Neuronal stem cell (in vitro differentiated cells): Measurements from ENCODE around the gene GRM4.

ENCODE experiments used
- DNase-seq: peaks from one replicate; pipeline ENCODE4 v3.0.0-alpha.2; 2013; ENCODE audit warnings: low spot score
- H2AFZ ChIP-seq: one replicate; pipeline ENCODE4 v1.6.1; 2013; ENCODE audit warnings: mild to moderate bottlenecking, low read length, inconsistent platforms
- H2AK5ac ChIP-seq: 2 replicates; pipeline ENCODE4 v1.6.1; 2013; ENCODE audit warnings: low read depth, mild to moderate bottlenecking, inconsistent platforms, low read length, moderate library complexity, mixed read lengths
- H2BK120ac ChIP-seq: 2 replicates; pipeline ENCODE4 v1.6.1; 2013; ENCODE audit warnings: low read depth, mild to moderate bottlenecking, inconsistent platforms, low read length, moderate library complexity, mixed read lengths
- H2BK12ac ChIP-seq: one replicate; pipeline ENCODE4 v1.6.1; 2013; ENCODE audit warnings: low read length, inconsistent platforms
- H2BK15ac ChIP-seq: 2 replicates; pipeline ENCODE4 v1.6.1; 2013; ENCODE audit warnings: mild to moderate bottlenecking, low read length, inconsistent platforms, mixed read lengths
- H2BK5ac ChIP-seq: one replicate; pipeline ENCODE4 v1.6.1; 2013; ENCODE audit warnings: inconsistent platforms, mild to moderate bottlenecking, low read length, moderate library complexity
- H3K14ac ChIP-seq: one replicate; pipeline ENCODE4 v1.6.1; 2013; ENCODE audit warnings: low read length, inconsistent platforms
- H3K18ac ChIP-seq: 2 replicates; pipeline ENCODE4 v1.6.1; 2013; ENCODE audit warnings: low read length, inconsistent platforms
- H3K23ac ChIP-seq: 2 replicates; pipeline ENCODE4 v1.6.1; 2013; ENCODE audit warnings: low read depth, mild to moderate bottlenecking, mixed read lengths, low read length, inconsistent platforms; ENCODE audit not compliant: poor library complexity
- H3K27ac ChIP-seq: replicated peaks from 3 replicates; pipeline ENCODE4 v1.5.1; 2013; ENCODE audit warnings: low read length, inconsistent platforms
- H3K27me3 ChIP-seq, 3 experiments: 2 replicates each; pipeline ENCODE4 v1.6.1; 2013; ENCODE audit warnings: low read length in 3 of 3, mild to moderate bottlenecking in 2 of 3, inconsistent platforms in 1 of 3, low read depth in 1 of 3, mixed read lengths in 1 of 3, moderate library complexity in 1 of 3; ENCODE audit not compliant: control insufficient read depth in 3 of 3, insufficient read depth in 3 of 3
- H3K36me3 ChIP-seq, 2 donors: replicated peaks in 1 of 2; 2 replicates each; pipeline ENCODE4 v1.6.1; 2013; ENCODE audit warnings: low read length in 2 of 2; ENCODE audit not compliant: control insufficient read depth in 2 of 2, insufficient read depth in 2 of 2
- H3K4ac ChIP-seq: 2 replicates; pipeline ENCODE4 v1.6.1; 2013; ENCODE audit warnings: inconsistent platforms, mild to moderate bottlenecking, low read length, moderate library complexity
- H3K4me1 ChIP-seq, 2 donors: 1 replicate in 1 of 2; 2 replicates in 1 of 2; pipeline ENCODE4 v1.6.1; 2013; ENCODE audit warnings: low read length in 2 of 2, low read depth in 1 of 2; ENCODE audit not compliant: control insufficient read depth in 2 of 2, insufficient read depth in 1 of 2
- H3K4me2 ChIP-seq: one replicate; pipeline ENCODE4 v1.6.1; 2013; ENCODE audit warnings: mild to moderate bottlenecking, low read length, inconsistent platforms; ENCODE audit not compliant: insufficient read depth, poor library complexity, severe bottlenecking
- H3K4me3 ChIP-seq, 2 donors: 2 replicates each; pipeline ENCODE4 v1.5.1; 2013; ENCODE audit warnings: low read length in 2 of 2, mild to moderate bottlenecking in 2 of 2, inconsistent platforms in 1 of 2, moderate library complexity in 1 of 2
- H3K79me1 ChIP-seq: one replicate; pipeline ENCODE4 v1.6.1; 2013; ENCODE audit warnings: low read depth, mild to moderate bottlenecking, inconsistent platforms, low read length, moderate library complexity
- H3K9ac ChIP-seq: one replicate; pipeline ENCODE4 v1.6.1; 2013; ENCODE audit warnings: mild to moderate bottlenecking, low read depth, low read length, inconsistent platforms; ENCODE audit not compliant: poor library complexity
- H3K9me3 ChIP-seq, 2 donors: replicated peaks in 1 of 2; 2 replicates each; pipeline versions ENCODE3 to v1.6.1; 2013; ENCODE audit warnings: low read length in 2 of 2, mild to moderate bottlenecking in 2 of 2, inconsistent platforms in 1 of 2, low read depth in 1 of 2, mixed read lengths in 1 of 2, moderate library complexity in 1 of 2; ENCODE audit not compliant: control insufficient read depth in 2 of 2, insufficient read depth in 1 of 2
- H4K8ac ChIP-seq: one replicate; pipeline ENCODE4 v1.6.1; 2013; ENCODE audit warnings: low read depth, mild to moderate bottlenecking, inconsistent platforms, low read length, moderate library complexity
- H4K91ac ChIP-seq: one replicate; pipeline ENCODE4 v1.6.1; 2013; ENCODE audit warnings: low read length, low read depth, mild to moderate bottlenecking, inconsistent platforms; ENCODE audit not compliant: poor library complexity
- WGBS, 2 donors: extraction: QIAGEN DNeasy Blood & Tissue Kit; methylation state at CpG; one replicate each; pipeline ENCODE4 v1.1.7; 2013; ENCODE audit warnings: missing lambda C conversion rate in 2 of 2, mixed read lengths in 1 of 2; ENCODE audit not compliant: insufficient read length in 2 of 2, insufficient replicate concordance in 1 of 2; ENCODE audit errors: extremely low coverage in 2 of 2; 5-methylcytosine and 5-hydroxymethylcytosine counted together

Gene GRM4

GRCh38 chr6:34067814-34068213 is 78.1 kb downstream of the GRM4 start:
- Histone ChIP-seq H3K27me3 (peaks cover 0 to 24% (median 10%) of the 10 kb centered on the region in 3 experiments), H3K14ac (no peak overlapping the region), H2BK5ac (no peak overlapping the region), H3K27ac (no peak overlapping the region), H2AFZ (no peak overlapping the region), H2BK120ac (no peak overlapping the region), H3K36me3 (peaks cover 0 to 5% of the 10 kb centered on the region in 2 donors), H2AK5ac (peak overlapping the region; percentile 73), H3K9me3 (peaks cover 0 to 9% of the 10 kb centered on the region in 2 donors), H4K8ac (peak overlapping the region; percentile 70), H3K4me3 (no peak overlapping the region), H3K4me2 (no peak overlapping the region), H3K4ac (no peak overlapping the region), H3K18ac (peak overlapping the region; percentile 79), H3K79me1 (peaks cover 5% of the 10 kb centered on the region), H2BK15ac (no peak overlapping the region), H3K9ac (no peak overlapping the region), H3K4me1 (peaks cover 0 to 4% of the 10 kb centered on the region in 2 donors), H3K23ac (peak overlapping the region; percentile 37), H4K91ac (no peak overlapping the region), H2BK12ac (no peak overlapping the region)
- no peak for DNase-seq
- WGBS, 2 donors: no CpG with 5 or more reads among the region's 13 CpGs

GRCh38 chr6:34066772-34067770 is 78.8 kb downstream of the GRM4 start:
- Histone ChIP-seq H3K36me3 (peaks cover 0 to 2% of the 10 kb centered on the region in 2 donors), H2BK15ac (no peak overlapping the region), H3K27ac (no peak overlapping the region), H3K9me3 (peaks cover 0 to 5% of the 10 kb centered on the region in 2 donors), H3K9ac (no peak overlapping the region), H3K4me3 (no peak overlapping the region), H3K27me3 (peaks cover 0 to 24% (median 3%) of the 10 kb centered on the region in 3 experiments), H3K4me2 (no peak overlapping the region), H3K4ac (no peak overlapping the region), H4K91ac (no peak overlapping the region), H2BK120ac (peak overlapping the region; percentile 49), H3K79me1 (peaks cover 2% of the 10 kb centered on the region), H2AK5ac (no peak overlapping the region), H2BK12ac (no peak overlapping the region), H3K18ac (no peak overlapping the region), H2BK5ac (no peak overlapping the region), H2AFZ (no peak overlapping the region), H3K23ac (peak overlapping the region; percentile 37), H3K14ac (no peak overlapping the region), H4K8ac (no peak overlapping the region), H3K4me1 (peaks cover 0 to 4% of the 10 kb centered on the region in 2 donors)
- WGBS, 2 donors: 100% methylated on average over 2 of the region's 21 CpGs; no CpG with 5 or more reads in 1 of the 2 donors
- DNase-seq: no peak

GRCh38 chr6:34066218-34066571 is 79.7 kb downstream of the GRM4 start:
- no peak overlapping the region for H2AFZ ChIP-seq
- no peaks in the 10 kb centered on the region for H3K36me3 ChIP-seq
- H3K14ac ChIP-seq: no peak overlapping the region
- no peak overlapping the region for H3K4me2 ChIP-seq
- WGBS, 2 donors: no CpG with 5 or more reads among the region's 5 CpGs
- no peak overlapping the region for H2BK120ac ChIP-seq
- peaks cover 0 to 24% (median 0%) of the 10 kb centered on the region in 3 experiments for H3K27me3 ChIP-seq
- H2BK12ac ChIP-seq: no peak overlapping the region
- no peak overlapping the region for H4K8ac ChIP-seq
- H3K4ac ChIP-seq: no peak overlapping the region
- no peak overlapping the region for H4K91ac ChIP-seq
- H3K23ac ChIP-seq: no peak overlapping the region
- no peak overlapping the region for H3K9ac ChIP-seq
- no peak overlapping the region for H2BK15ac ChIP-seq
- peaks cover 0 to 4% of the 10 kb centered on the region in 2 donors for H3K4me1 ChIP-seq
- no peak overlapping the region for H2AK5ac ChIP-seq
- no peak overlapping the region for H3K18ac ChIP-seq
- H3K4me3 ChIP-seq: no peak overlapping the region
- H2BK5ac ChIP-seq: no peak overlapping the region
- DNase-seq: no peak
- no peaks in the 10 kb centered on the region for H3K9me3 ChIP-seq
- H3K27ac ChIP-seq: no peak overlapping the region
- H3K79me1 ChIP-seq: no peaks in the 10 kb centered on the region

GRCh38 chr6:34065466-34066217 is 80.2 kb downstream of the GRM4 start:
- Histone ChIP-seq H2AFZ (no peak overlapping the region), H3K18ac (peak overlapping the region; percentile 71), H3K9me3 (no peaks in the 10 kb centered on the region), H2AK5ac (peak overlapping the region; percentile 30), H3K36me3 (no peaks in the 10 kb centered on the region), H3K4me3 (no peak overlapping the region), H4K8ac (no peak overlapping the region), H2BK15ac (peak overlapping the region; percentile 46), H2BK5ac (no peak overlapping the region), H3K9ac (peak overlapping the region; percentile 27), H4K91ac (no peak overlapping the region), H3K4ac (no peak overlapping the region), H3K4me2 (no peak overlapping the region), H2BK12ac (no peak overlapping the region), H3K23ac (no peak overlapping the region), H2BK120ac (no peak overlapping the region), H3K27ac (no peak overlapping the region), H3K4me1 (peaks cover 0 to 4% of the 10 kb centered on the region in 2 donors), H3K27me3 (peaks cover 0 to 25% (median 0%) of the 10 kb centered on the region in 3 experiments), H3K14ac (no peak overlapping the region), H3K79me1 (no peaks in the 10 kb centered on the region)
- DNase-seq: no peak
- WGBS, 2 donors: no CpG with 5 or more reads among the region's 24 CpGs
